BLaER1 treated with 17β-estradiol and CSF1 and Interleukin-3, amounts not matched to agents 10 nM and 100 nM (cell line): Measurements from ENCODE around the gene DCDC2.
"Not testable (repeated sequence)": the region's sequence is repeated elsewhere in the genome, so short reads cannot be mapped to it uniquely, and the experiment has no call there.

Experiments used
- H3K27ac ChIP-seq, 11 experiments: shearing (Covaris generic); formaldehyde crosslinking; 2 replicates each; pipeline ENCODE4 v1.8.1; 2022
- H3K27me3 ChIP-seq, 11 experiments: shearing (Covaris generic); formaldehyde crosslinking; 2 replicates each; pipeline ENCODE4 v1.8.1; 2022
- H3K36me3 ChIP-seq, 11 experiments: shearing (Covaris generic); formaldehyde crosslinking; 2 replicates each; pipeline ENCODE4 v1.8.1; 2022
- H3K4me1 ChIP-seq, 10 experiments: shearing (Covaris generic); formaldehyde crosslinking; 2 replicates each; pipeline ENCODE4 v1.8.1; 2022
- H3K4me2 ChIP-seq, 11 experiments: shearing (Covaris generic); formaldehyde crosslinking; 2 replicates each; pipeline ENCODE4 v1.8.1; 2022
- H3K4me3 ChIP-seq, 10 experiments: shearing (Covaris generic); formaldehyde crosslinking; 2 replicates each; pipeline ENCODE4 v1.8.1; 2022
- H3K9ac ChIP-seq, 11 experiments: shearing (Covaris generic); formaldehyde crosslinking; 2 replicates each; pipeline ENCODE4 v1.8.1; 2022
- H3K9me3 ChIP-seq, 11 experiments: shearing (Covaris generic); formaldehyde crosslinking; replicated peaks in 1 of 11; 2 replicates each; pipeline ENCODE4 v1.8.1; 2022
- H4K20me1 ChIP-seq, 11 experiments: shearing (Covaris generic); formaldehyde crosslinking; 2 replicates each; pipeline ENCODE4 v1.8.1; 2022
- Cebpa-rat ChIP-seq, 11 experiments: shearing (Covaris generic); IDR thresholded peaks; 2 replicates each; pipeline ENCODE4 v1.8.1; 2022

The DCDC2 gene

GRCh38 chr6:24226541-24226940 lies 131.3 kb downstream of the DCDC2 start:
- Histone ChIP-seq H3K4me2 (peak overlapping the region in 1 of 11 experiments; percentile 8; a peak in 1 of 22 replicates), H3K9ac (no peak overlapping the region), H3K4me1 (peaks cover 0 to 65% (median 23%) of the 10 kb centered on the region in 10 experiments; a peak in 13 of 20 replicates), H3K4me3 (no peak overlapping the region), H3K36me3 (no peaks in the 10 kb centered on the region), H4K20me1 (no peaks in the 10 kb centered on the region), H3K27me3 (no peaks in the 10 kb centered on the region), H3K9me3 (no peaks in the 10 kb centered on the region), H3K27ac (no peak overlapping the region)
- no peak for TF ChIP-seq Cebpa-rat (IDR thresholded peaks at IDR 0.05)

GRCh38 chr6:24225838-24226237 lies 132.0 kb downstream of the DCDC2 start:
- TF ChIP-seq Cebpa-rat (IDR thresholded peaks at IDR 0.05), result no peak
- H3K4me2 ChIP-seq, result no peak overlapping the region
- no peak overlapping the region for H3K9ac ChIP-seq
- no peak overlapping the region for H3K27ac ChIP-seq
- H3K9me3 ChIP-seq, result 0 out of 22 replicates have a peak, but pooled peaks cover 0 to 4% (median 0%) of the 10 kb centered on the region in 11 experiments
- no peaks in the 10 kb centered on the region for H4K20me1 ChIP-seq
- H3K4me1 ChIP-seq, result peaks cover 0 to 62% (median 23%) of the 10 kb centered on the region in 10 experiments; a peak in 13 of 20 replicates
- H3K36me3 ChIP-seq, result no peaks in the 10 kb centered on the region
- no peaks in the 10 kb centered on the region for H3K27me3 ChIP-seq
- H3K4me3 ChIP-seq, result no peak overlapping the region

- H3K27ac ChIP-seq, result no peak overlapping the region
- no peak for TF ChIP-seq Cebpa-rat (IDR thresholded peaks at IDR 0.05)
- H3K27me3 ChIP-seq, result no peaks in the 10 kb centered on the region
- no peaks in the 10 kb centered on the region for H4K20me1 ChIP-seq
- no peaks in the 10 kb centered on the region for H3K36me3 ChIP-seq
- 0 out of 22 replicates have a peak, but pooled peaks cover 0 to 5% (median 0%) of the 10 kb centered on the region in 11 experiments for H3K9me3 ChIP-seq
- H3K9ac ChIP-seq, result no peak overlapping the region
- peaks cover 0 to 36% (median 7%) of the 10 kb centered on the region in 10 experiments; a peak in 11 of 20 replicates for H3K4me1 ChIP-seq
- 0 out of 22 replicates have a peak overlapping the region, but pooled peaks of 1 of the 11 experiments have one; percentile 70 for H3K4me2 ChIP-seq
- H3K4me3 ChIP-seq, result no peak overlapping the region
Measured at GRCh38 chr6:24223115-24223919, 134.5 kb downstream of the DCDC2 start.

- Histone ChIP-seq H3K9ac (no peak overlapping the region), H3K9me3 (0 out of 22 replicates have a peak, but pooled peaks cover 0 to 11% (median 0%) of the 10 kb centered on the region in 11 experiments), H3K27ac (no peak overlapping the region), H3K36me3 (no peaks in the 10 kb centered on the region), H3K27me3 (no peaks in the 10 kb centered on the region), H3K4me1 (peaks cover 0 to 18% (median 0%) of the 10 kb centered on the region in 10 experiments; a peak in 8 of 20 replicates), H3K4me3 (no peak overlapping the region), H4K20me1 (no peaks in the 10 kb centered on the region), H3K4me2 (no peak overlapping the region)
- no peak for TF ChIP-seq Cebpa-rat (IDR thresholded peaks at IDR 0.05)
Measured at GRCh38 chr6:24219670-24220069, 138.2 kb downstream of the DCDC2 start.

- Histone ChIP-seq H3K4me3 (no peak overlapping the region), H3K27ac (peak overlapping the region in 1 of 11 experiments; percentile 37; a peak in 1 of 22 replicates), H4K20me1 (no peaks in the 10 kb centered on the region), H3K4me1 (peaks cover 0 to 20% (median 9%) of the 10 kb centered on the region in 10 experiments; a peak in 16 of 20 replicates), H3K4me2 (peak overlapping the region in 4 of 11 experiments; percentile 13 to 51 (median 31); a peak in 7 of 22 replicates), H3K9ac (no peak overlapping the region), H3K9me3 (0 out of 22 replicates have a peak, but pooled peaks cover 0 to 6% (median 0%) of the 10 kb centered on the region in 11 experiments), H3K36me3 (no peaks in the 10 kb centered on the region), H3K27me3 (no peaks in the 10 kb centered on the region)
- no peak for TF ChIP-seq Cebpa-rat (IDR thresholded peaks at IDR 0.05)
Measured at GRCh38 chr6:24214984-24215383, 142.9 kb downstream of the DCDC2 start.

GRCh38 chr6:24207413-24207812 lies 150.4 kb downstream of the DCDC2 start:
- Histone ChIP-seq H3K4me3 (no peak overlapping the region), H4K20me1 (no peaks in the 10 kb centered on the region), H3K4me1 (peaks cover 0 to 7% (median 4%) of the 10 kb centered on the region in 10 experiments; a peak in 9 of 20 replicates), H3K27me3 (no peaks in the 10 kb centered on the region), H3K9ac (no peak overlapping the region), H3K36me3 (no peaks in the 10 kb centered on the region), H3K4me2 (no peak overlapping the region), H3K27ac (no peak overlapping the region), H3K9me3 (no peaks in the 10 kb centered on the region)
- no peak for TF ChIP-seq Cebpa-rat (IDR thresholded peaks at IDR 0.05)

- Histone ChIP-seq H3K27me3 (no peaks in the 10 kb centered on the region), H3K4me3 (no peak overlapping the region), H3K36me3 (no peaks in the 10 kb centered on the region), H3K4me1 (no peaks in the 10 kb centered on the region), H3K27ac (no peak overlapping the region), H3K4me2 (no peak overlapping the region), H3K9me3 (0 out of 22 replicates have a peak, but pooled peaks cover 0 to 3% (median 0%) of the 10 kb centered on the region in 11 experiments), H4K20me1 (no peaks in the 10 kb centered on the region), H3K9ac (no peak overlapping the region)
- no peak for TF ChIP-seq Cebpa-rat (IDR thresholded peaks at IDR 0.05)
Measured at GRCh38 chr6:24205020-24205492, 152.8 kb downstream of the DCDC2 start.

GRCh38 chr6:24204113-24204512 lies 153.7 kb downstream of the DCDC2 start:
- H4K20me1 ChIP-seq, H3K36me3 ChIP-seq, H3K9me3 ChIP-seq, H3K27me3 ChIP-seq, H3K4me3 ChIP-seq, H3K27ac ChIP-seq, H3K9ac ChIP-seq, H3K4me2 ChIP-seq, H3K4me1 ChIP-seq: not testable (repeated sequence)

GRCh38 chr6:24197892-24198291 lies 160.0 kb downstream of the DCDC2 start:
- H3K9me3 ChIP-seq, result 0 out of 22 replicates have a peak, but pooled peaks cover 0 to 4% (median 0%) of the 10 kb centered on the region in 11 experiments
- H3K27me3 ChIP-seq, result no peaks in the 10 kb centered on the region
- no peaks in the 10 kb centered on the region for H3K4me1 ChIP-seq
- H3K4me3 ChIP-seq, result no peak overlapping the region
- no peak overlapping the region for H3K27ac ChIP-seq
- TF ChIP-seq Cebpa-rat (IDR thresholded peaks at IDR 0.05), result no peak
- H4K20me1 ChIP-seq, result no peaks in the 10 kb centered on the region
- no peaks in the 10 kb centered on the region for H3K36me3 ChIP-seq
- no peak overlapping the region for H3K9ac ChIP-seq
- H3K4me2 ChIP-seq, result no peak overlapping the region
